ENCODE measurements around the gene GEN1.

GEN1 gene

DNA sequence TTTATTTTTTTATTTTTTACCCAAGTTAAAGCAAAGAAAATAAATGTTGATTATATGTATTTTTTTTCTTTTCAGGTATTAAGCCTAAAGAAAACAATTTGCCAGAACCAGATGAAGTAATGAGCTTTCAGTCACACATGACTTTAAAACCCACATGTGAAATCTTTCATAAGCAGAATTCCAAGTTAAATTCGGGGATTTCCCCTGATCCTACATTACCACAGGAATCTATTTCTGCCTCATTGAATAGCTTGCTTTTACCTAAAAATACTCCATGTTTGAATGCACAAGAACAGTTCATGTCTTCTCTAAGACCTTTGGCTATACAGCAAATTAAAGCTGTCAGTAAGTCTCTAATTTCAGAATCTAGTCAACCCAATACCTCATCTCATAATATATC, 26.6 kb downstream of the GEN1 start:
- H3K9me3 ChIP-seq (ENCODE audit: control insufficient read depth, insufficient read depth, low read length), result no peaks in the 10 kb centered on the region
- H3K4me1 ChIP-seq (ENCODE audit: control insufficient read depth, low read length), result no peaks in the 10 kb centered on the region
- H3K4me2 ChIP-seq (ENCODE audit: low read length), result no peak overlapping the region
- H3K9me2 ChIP-seq (replicated peaks; ENCODE audit: control insufficient read depth, low read length), result no peaks in the 10 kb centered on the region
- H3K27me3 ChIP-seq (ENCODE audit: control insufficient read depth, low read length), result no peaks in the 10 kb centered on the region
- TF ChIP-seq, protein P1, sequence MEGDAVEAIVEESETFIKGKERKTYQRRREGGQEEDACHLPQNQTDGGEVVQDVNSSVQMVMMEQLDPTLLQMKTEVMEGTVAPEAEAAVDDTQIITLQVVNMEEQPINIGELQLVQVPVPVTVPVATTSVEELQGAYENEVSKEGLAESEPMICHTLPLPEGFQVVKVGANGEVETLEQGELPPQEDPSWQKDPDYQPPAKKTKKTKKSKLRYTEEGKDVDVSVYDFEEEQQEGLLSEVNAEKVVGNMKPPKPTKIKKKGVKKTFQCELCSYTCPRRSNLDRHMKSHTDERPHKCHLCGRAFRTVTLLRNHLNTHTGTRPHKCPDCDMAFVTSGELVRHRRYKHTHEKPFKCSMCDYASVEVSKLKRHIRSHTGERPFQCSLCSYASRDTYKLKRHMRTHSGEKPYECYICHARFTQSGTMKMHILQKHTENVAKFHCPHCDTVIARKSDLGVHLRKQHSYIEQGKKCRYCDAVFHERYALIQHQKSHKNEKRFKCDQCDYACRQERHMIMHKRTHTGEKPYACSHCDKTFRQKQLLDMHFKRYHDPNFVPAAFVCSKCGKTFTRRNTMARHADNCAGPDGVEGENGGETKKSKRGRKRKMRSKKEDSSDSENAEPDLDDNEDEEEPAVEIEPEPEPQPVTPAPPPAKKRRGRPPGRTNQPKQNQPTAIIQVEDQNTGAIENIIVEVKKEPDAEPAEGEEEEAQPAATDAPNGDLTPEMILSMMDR (IDR thresholded peaks at IDR 0.05; ENCODE audit: low read depth, low read length, poor library complexity, severe bottlenecking), result no peak
- TF ChIP-seq EZH2phosphoT487 (IDR thresholded peaks at IDR 0.05; ENCODE audit: borderline replicate concordance, low read length), result no peak
- peaks cover 3% of the 10 kb centered on the region; the same call in 1 of the 2 replicates for H3F3A ChIP-seq (ENCODE audit: control insufficient read depth, insufficient read depth)
- no peak overlapping the region for H3K27ac ChIP-seq (ENCODE audit: low read depth, low read length)
- no peaks in the 10 kb centered on the region for H4K20me1 ChIP-seq (ENCODE audit: control insufficient read depth, insufficient read depth, low read depth, low read length)
- no peaks in the 10 kb centered on the region for H3K79me2 ChIP-seq (ENCODE audit: control insufficient read depth, low read length)
- H3K4me3 ChIP-seq (ENCODE audit: low read length), result no peak overlapping the region
- H3K36me3 ChIP-seq (ENCODE audit: control insufficient read depth, low read length), result peaks cover 71% of the 10 kb centered on the region

DNA sequence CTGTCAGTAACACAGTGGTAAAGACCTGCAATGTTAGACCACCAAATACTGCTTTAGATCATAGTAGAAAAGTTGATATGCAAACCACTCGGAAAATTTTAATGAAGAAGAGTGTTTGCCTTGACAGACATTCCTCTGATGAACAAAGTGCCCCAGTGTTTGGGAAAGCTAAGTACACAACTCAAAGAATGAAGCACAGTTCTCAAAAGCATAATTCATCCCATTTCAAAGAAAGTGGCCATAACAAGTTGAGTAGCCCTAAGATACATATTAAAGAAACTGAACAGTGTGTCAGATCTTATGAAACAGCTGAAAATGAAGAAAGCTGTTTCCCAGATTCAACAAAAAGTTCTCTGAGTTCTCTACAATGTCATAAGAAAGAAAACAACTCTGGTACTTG, 27.5 kb downstream of the GEN1 start:
- H3K79me2 ChIP-seq (ENCODE audit: control insufficient read depth, low read length), result no peaks in the 10 kb centered on the region
- H3K36me3 ChIP-seq (ENCODE audit: control insufficient read depth, low read length), result peaks cover 62% of the 10 kb centered on the region
- H3K9me3 ChIP-seq (ENCODE audit: control insufficient read depth, insufficient read depth, low read length), result no peaks in the 10 kb centered on the region
- H3F3A ChIP-seq (ENCODE audit: control insufficient read depth, insufficient read depth), result peaks cover 3% of the 10 kb centered on the region; the same call in 1 of the 2 replicates
- no peak overlapping the region for H3K27ac ChIP-seq (ENCODE audit: low read depth, low read length)
- no peak for TF ChIP-seq EZH2phosphoT487 (IDR thresholded peaks at IDR 0.05; ENCODE audit: borderline replicate concordance, low read length)
- TF ChIP-seq, protein P1 (IDR thresholded peaks at IDR 0.05; ENCODE audit: low read depth, low read length, poor library complexity, severe bottlenecking), result no peak
- no peaks in the 10 kb centered on the region for H3K9me2 ChIP-seq (replicated peaks; ENCODE audit: control insufficient read depth, low read length)
- H3K4me2 ChIP-seq (ENCODE audit: low read length), result no peak overlapping the region
- H3K4me1 ChIP-seq (ENCODE audit: control insufficient read depth, low read length), result no peaks in the 10 kb centered on the region
- no peak overlapping the region for H3K4me3 ChIP-seq (ENCODE audit: low read length)
- H3K27me3 ChIP-seq (ENCODE audit: control insufficient read depth, low read length), result no peaks in the 10 kb centered on the region
- no peaks in the 10 kb centered on the region for H4K20me1 ChIP-seq (ENCODE audit: control insufficient read depth, insufficient read depth, low read depth, low read length)

DNA sequence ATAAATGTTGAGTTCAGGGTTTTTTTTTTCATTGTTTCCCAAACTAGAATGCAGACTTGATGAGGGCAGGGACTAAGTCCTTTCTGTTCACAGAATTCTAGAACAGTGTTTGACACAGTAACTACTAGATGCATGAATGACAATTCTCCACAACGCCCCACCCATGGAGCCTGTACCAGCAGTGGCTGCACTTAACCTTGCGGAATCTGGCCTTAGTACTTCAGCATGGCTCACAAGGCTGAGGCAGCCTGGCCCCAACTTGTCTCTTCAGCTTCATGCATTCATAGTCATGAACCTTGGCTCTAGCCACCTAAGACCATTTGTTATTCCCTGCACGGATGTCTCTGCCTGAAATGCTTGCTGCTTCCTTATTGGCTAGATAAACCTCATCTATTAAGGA, 32.8 kb downstream of the GEN1 start:
- Histone ChIP-seq H3K9me2 (replicated peaks; ENCODE audit: control insufficient read depth, low read length) (no peaks in the 10 kb centered on the region), H3K4me3 (ENCODE audit: low read length) (no peak overlapping the region), H3F3A (ENCODE audit: control insufficient read depth, insufficient read depth) (peaks cover 4% of the 10 kb centered on the region; the same call in 1 of the 2 replicates), H3K36me3 (ENCODE audit: control insufficient read depth, low read length) (peaks cover 15% of the 10 kb centered on the region), H3K27ac (ENCODE audit: low read depth, low read length) (no peak overlapping the region), H4K20me1 (ENCODE audit: control insufficient read depth, insufficient read depth, low read depth, low read length) (no peaks in the 10 kb centered on the region; the same call in 1 of the 2 replicates), H3K9me3 (ENCODE audit: control insufficient read depth, insufficient read depth, low read length) (no peaks in the 10 kb centered on the region), H3K4me2 (ENCODE audit: low read length) (no peak overlapping the region), H3K4me1 (ENCODE audit: control insufficient read depth, low read length) (no peaks in the 10 kb centered on the region), H3K27me3 (ENCODE audit: control insufficient read depth, low read length) (peaks cover 4% of the 10 kb centered on the region; the same call in 1 of the 2 replicates), H3K79me2 (ENCODE audit: control insufficient read depth, low read length) (no peaks in the 10 kb centered on the region)
- TF ChIP-seq, protein P1 (IDR thresholded peaks at IDR 0.05; ENCODE audit: low read depth, low read length, poor library complexity, severe bottlenecking), result no peak
- no peak for TF ChIP-seq EZH2phosphoT487 (IDR thresholded peaks at IDR 0.05; ENCODE audit: borderline replicate concordance, low read length)

Data from DOHH2 (cell line).